Astrocyte of the spinal cord (primary cell): ENCODE measurements around the gene LDLR.
"Not testable (repeated sequence)": the region's sequence is repeated elsewhere in the genome, so short reads cannot be mapped to it uniquely, and the experiment has no call there.

ENCODE experiments used
- DNase-seq: peaks from one replicate; pipeline ENCODE4 v3.0.0; 2011; ENCODE audit warnings: low read depth, low spot score
- H3K4me3 ChIP-seq: 2 replicates; pipeline ENCODE4 v1.5.1; 2011; ENCODE audit warnings: low read depth, mild to moderate bottlenecking, low read length, moderate library complexity
- in situ Hi-C: cut with HindIII; loops from 2 replicates; pipeline ENCODE4 v1.10.0; 2017; ENCODE audit warnings: low sequenced_read_pairs
- TF ChIP-seq, protein P1 (sequence below): IDR thresholded peaks from 2 replicates; pipeline ENCODE4 v1.5.1; 2012; ENCODE audit warnings: low read depth, mild to moderate bottlenecking, low read length, inconsistent platforms

The LDLR gene

DNA sequence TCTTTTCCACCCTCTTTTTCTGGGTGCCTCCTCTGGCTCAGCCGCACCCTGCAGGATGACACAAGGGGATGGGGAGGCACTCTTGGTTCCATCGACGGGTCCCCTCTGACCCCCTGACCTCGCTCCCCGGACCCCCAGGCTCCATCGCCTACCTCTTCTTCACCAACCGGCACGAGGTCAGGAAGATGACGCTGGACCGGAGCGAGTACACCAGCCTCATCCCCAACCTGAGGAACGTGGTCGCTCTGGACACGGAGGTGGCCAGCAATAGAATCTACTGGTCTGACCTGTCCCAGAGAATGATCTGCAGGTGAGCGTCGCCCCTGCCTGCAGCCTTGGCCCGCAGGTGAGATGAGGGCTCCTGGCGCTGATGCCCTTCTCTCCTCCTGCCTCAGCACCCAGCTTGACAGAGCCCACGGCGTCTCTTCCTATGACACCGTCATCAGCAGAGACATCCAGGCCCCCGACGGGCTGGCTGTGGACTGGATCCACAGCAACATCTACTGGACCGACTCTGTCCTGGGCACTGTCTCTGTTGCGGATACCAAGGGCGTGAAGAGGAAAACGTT, 24.0 kb downstream of the LDLR start:
- DNase-seq = no peak
- TF ChIP-seq, protein P1, sequence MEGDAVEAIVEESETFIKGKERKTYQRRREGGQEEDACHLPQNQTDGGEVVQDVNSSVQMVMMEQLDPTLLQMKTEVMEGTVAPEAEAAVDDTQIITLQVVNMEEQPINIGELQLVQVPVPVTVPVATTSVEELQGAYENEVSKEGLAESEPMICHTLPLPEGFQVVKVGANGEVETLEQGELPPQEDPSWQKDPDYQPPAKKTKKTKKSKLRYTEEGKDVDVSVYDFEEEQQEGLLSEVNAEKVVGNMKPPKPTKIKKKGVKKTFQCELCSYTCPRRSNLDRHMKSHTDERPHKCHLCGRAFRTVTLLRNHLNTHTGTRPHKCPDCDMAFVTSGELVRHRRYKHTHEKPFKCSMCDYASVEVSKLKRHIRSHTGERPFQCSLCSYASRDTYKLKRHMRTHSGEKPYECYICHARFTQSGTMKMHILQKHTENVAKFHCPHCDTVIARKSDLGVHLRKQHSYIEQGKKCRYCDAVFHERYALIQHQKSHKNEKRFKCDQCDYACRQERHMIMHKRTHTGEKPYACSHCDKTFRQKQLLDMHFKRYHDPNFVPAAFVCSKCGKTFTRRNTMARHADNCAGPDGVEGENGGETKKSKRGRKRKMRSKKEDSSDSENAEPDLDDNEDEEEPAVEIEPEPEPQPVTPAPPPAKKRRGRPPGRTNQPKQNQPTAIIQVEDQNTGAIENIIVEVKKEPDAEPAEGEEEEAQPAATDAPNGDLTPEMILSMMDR = no peak
- in situ Hi-C loops = no loop called here
- H3K4me3 ChIP-seq = no peak overlapping the region

DNA sequence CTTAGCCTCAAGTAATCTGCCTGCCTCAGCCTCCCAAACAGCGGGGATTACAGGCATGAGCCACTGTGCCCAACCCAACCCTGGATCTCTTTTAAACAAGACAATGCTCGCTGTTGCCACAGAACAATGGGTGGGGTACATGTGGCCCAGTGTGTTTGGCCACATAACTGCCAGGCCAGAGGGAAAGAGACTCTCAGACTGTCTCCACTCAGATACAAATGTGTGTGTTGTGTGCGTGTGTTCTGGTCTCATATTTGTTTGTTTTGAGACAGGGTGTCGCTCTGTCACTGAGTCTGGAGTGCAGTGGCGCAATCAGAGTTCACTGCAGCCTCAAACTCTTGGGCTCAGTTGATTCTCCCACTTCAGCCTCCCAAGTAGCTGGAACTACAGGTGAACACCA, 25.8 kb downstream of the LDLR start:
- no peak overlapping the region for H3K4me3 ChIP-seq
- in situ Hi-C loops = no loop called here
- no peak for DNase-seq
- TF ChIP-seq, protein P1 = no peak

DNA sequence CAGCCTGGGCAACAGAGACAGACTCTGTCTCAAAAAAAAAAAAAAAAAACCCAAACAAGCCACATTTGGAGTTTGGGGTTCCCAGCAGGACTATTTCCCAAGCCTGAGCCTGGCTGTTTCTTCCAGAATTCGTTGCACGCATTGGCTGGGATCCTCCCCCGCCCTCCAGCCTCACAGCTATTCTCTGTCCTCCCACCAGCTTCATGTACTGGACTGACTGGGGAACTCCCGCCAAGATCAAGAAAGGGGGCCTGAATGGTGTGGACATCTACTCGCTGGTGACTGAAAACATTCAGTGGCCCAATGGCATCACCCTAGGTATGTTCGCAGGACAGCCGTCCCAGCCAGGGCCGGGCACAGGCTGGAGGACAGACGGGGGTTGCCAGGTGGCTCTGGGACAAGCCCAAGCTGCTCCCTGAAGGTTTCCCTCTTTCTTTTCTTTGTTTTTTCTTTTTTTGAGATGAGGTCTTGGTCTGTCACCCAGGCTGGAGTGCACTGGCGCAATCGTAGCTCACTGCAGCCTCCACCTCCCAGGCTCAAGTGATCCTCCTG, 26.7 kb downstream of the LDLR start:
- in situ Hi-C loops = no loop called here
- TF ChIP-seq, protein P1 = no peak
- no peak for DNase-seq
- no peak overlapping the region for H3K4me3 ChIP-seq

DNA sequence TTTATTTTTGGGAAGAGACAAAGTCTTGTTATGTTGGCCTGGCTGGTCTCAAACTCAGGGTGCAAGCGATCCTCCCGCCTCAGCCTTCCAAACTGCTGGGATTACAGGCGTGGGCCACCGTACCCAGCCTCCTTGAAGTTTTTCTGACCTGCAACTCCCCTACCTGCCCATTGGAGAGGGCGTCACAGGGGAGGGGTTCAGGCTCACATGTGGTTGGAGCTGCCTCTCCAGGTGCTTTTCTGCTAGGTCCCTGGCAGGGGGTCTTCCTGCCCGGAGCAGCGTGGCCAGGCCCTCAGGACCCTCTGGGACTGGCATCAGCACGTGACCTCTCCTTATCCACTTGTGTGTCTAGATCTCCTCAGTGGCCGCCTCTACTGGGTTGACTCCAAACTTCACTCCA, 27.2 kb downstream of the LDLR start:
- no peak overlapping the region for H3K4me3 ChIP-seq
- in situ Hi-C loops = no loop called here
- DNase-seq = no peak
- TF ChIP-seq, protein P1 = no peak

DNA sequence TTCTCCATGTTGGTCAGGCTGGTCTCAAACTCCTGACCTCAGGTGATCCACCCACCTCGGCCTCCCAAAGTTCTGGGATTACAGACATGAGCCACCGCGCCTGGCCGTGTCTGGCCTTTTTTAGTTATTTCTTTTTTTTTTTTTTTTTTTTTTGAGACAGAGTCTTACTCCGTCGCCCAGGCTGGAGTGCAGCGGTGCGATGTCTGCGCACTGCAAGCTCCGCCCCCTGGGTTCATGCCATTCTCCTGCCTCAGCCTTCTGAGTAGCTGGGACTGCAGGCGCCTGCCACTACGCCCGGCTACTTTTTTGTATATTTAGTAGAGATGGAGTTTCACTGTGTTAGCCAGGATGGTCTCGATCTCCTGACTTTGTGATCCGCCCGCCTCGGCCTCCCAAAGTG, 32.7 kb downstream of the LDLR start:
- DNase-seq, H3K4me3 ChIP-seq, in situ Hi-C loops: not testable (repeated sequence)

DNA sequence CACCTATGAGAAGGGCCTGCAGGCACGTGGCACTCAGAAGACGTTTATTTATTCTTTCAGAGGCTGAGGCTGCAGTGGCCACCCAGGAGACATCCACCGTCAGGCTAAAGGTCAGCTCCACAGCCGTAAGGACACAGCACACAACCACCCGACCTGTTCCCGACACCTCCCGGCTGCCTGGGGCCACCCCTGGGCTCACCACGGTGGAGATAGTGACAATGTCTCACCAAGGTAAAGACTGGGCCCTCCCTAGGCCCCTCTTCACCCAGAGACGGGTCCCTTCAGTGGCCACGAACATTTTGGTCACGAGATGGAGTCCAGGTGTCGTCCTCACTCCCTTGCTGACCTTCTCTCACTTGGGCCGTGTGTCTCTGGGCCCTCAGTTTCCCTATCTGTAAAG, 33.9 kb downstream of the LDLR start:
- DNase-seq = no peak
- in situ Hi-C loops = no loop called here
- TF ChIP-seq, protein P1 = no peak
- no peak overlapping the region for H3K4me3 ChIP-seq

DNA sequence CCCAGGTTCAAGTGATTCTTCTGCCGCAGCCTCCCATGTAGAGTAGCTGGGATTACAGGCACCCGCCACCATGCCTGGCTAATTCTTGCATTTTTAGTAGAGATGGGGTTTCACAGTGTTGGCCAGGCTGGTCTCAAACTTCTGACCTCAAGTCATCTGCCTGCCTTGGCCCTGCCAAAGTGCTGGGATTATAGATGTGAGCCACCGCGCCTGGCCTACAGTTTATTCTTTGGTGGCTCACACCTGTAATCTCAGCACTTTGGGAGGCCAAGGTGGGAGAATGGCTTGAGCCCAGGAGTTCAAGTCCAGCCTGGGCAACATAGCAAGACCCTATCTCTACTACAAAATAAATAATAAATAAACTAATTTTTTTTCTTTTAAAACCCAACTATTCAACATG, 34.9 kb downstream of the LDLR start:
- H3K4me3 ChIP-seq, DNase-seq, in situ Hi-C loops: not testable (repeated sequence)
